Smooth muscle cell of the coronary artery (primary cell): ENCODE measurements around the gene PLGRKT. TPM values are rescaled to one million over a fixed set of nuclear protein-coding genes. Genes with fewer than 3 reads are reported as not detected.

Source experiments
- total RNA-seq: library from RNA; depleted of rRNA; stranded (reverse); fragments of >200 nt; gene quantifications from 2 replicates; pipeline ENCODE4 v1.2.3, GENCODE V29; 2014; ENCODE audit warnings: low replicate concordance

The PLGRKT gene, protein sequence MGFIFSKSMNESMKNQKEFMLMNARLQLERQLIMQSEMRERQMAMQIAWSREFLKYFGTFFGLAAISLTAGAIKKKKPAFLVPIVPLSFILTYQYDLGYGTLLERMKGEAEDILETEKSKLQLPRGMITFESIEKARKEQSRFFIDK
- total RNA-seq = 4.4 and 15.5 TPM in 2 replicates

DNA sequence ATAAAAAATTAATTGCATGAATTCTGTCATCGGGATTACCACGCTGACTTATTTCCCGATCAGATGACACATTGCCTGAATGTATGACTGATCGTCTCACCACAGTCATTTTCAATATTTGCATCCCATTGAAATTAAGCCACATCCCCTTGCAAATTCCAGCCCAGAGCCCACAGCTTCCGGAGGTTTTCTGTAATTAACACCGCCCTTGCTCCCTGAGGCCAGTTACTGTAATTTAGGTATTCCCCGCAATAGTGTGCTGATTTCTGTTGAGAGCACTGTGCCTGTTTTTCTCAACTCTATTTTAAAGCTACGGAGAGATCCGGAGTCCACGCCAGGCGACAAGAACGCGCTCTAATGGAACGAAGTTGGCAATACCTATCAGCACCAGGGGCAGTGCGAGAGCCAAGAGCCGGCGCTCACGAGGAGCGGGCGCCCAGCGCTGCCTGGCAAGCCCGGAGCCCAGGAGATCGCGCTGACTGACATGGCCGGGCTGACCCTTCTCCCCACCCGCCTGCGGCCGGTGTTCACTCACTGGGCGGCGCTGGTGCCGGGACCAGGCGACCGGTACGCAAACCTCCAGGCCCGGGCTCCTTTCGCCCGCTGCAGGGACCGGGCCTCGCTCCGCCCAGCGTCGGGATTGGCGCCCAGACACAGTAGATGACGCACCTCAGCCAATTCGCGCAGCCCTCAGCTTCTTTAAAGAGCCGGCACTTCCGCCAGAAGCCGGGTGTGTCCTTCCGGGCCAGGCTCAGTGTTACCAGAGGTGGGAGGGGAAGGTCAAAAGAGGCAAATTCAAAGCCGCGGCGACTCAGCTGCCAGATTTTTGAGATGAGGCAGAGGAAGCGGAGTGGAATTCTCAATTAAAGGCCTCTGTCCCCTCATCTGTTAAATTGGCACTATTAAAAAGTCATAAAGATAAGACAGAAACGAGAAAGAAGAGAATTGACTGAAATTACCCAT is at the start of gene PLGRKT:
Gene PLGRKT (minus strand): TSS at position 672 of the 963 bp plus-strand sequence. CDS start 5,948 bp downstream, outside the sequence.

DNA sequence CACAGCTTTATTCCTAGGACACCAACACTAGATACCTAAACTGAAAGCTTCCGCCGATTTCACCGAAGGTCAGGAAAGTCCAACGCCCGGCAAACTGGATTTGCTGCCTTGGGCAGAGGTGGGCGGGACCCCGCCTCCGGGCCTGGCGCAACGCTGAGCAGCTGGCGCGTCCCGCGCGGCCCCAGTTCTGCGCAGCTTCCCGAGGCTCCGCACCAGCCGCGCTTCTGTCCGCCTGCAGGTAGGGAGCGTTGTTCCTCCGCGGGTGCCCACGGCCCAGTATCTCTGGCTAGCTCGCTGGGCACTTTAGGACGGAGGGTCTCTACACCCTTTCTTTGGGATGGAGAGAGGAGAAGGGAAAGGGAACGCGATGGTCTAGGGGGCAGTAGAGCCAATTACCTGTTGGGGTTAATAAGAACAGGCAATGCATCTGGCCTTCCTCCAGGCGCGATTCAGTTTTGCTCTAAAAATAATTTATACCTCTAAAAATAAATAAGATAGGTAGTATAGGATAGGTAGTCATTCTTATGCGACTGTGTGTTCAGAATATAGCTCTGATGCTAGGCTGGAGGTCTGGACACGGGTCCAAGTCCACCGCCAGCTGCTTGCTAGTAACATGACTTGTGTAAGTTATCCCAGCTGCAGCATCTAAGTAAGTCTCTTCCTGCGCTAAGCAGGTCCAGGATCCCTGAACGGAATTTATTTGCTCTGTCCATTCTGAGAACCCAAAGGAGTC is 12.8 kb upstream of the PLGRKT start, which contains the start of gene CD274:
Gene CD274 (plus strand): TSS at position 184 of the 733 bp plus-strand sequence. CDS start 5,572 bp downstream, outside the sequence.

DNA sequence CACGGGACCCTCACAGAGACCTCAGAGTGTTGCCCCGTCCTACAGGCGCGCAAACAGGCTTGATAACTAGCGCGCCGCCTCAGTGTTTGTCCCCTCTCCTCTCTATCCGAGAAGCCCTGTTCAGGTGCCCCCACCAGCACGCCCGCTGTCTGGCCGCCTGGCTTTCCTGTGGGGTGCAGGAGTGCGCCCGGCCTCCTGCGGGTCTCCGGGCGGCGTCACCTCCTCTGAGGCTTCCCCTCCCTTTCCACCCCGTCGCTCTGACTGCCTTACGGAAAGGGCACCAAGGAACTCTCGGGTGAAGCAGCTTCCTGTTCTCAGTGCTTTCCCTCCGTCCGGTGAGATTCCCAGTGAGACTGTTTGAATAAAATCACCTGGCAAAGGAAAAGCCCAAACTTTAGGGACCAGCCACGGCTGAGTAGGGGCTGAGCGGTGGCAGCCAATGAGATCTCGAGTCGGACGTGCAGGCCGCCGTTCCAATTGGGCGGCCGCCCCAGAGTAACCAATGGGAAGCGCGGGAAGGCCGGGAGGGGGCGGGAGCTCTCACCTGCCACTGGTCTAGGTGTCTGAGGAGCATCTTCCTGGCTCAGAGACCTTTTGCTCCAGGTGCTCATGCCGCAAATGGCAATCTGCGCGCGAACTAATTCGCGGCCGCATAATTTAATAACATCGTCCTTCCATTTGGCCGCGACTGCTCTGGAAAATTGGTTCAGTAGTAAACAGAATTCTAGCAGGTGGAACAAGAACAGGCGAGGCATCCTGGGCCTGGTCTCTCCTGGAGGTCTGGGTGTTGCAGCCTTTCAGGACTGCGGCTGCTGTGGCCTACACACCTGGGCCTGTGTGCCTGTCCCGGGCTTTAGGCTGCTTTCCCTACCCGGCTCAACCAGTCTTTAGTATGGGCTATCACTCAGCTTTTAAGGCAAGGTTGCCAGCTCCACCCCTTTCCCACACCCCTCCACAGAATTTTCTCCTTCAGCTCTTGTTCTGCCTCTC is 98.4 kb downstream of the PLGRKT start, which contains the start of gene RLN1:
Gene RLN1 (minus strand): TSS at position 885 of the 990 bp plus-strand sequence. CDS start 130 bp downstream, at position 755.

Other genes with a start within 250 kb of the PLGRKT start
- not detected in 2 replicates for gene INSL4, start 206.5 kb downstream of the PLGRKT start, total RNA-seq
- gene RLN2, start 133.2 kb downstream of the PLGRKT start, total RNA-seq = not detected in 2 replicates
- not detected in 2 replicates for gene RLN1, start 98.0 kb downstream of the PLGRKT start, total RNA-seq
- 0.82 and 3.1 TPM in 2 replicates for gene CD274, start 12.6 kb upstream of the PLGRKT start, total RNA-seq
- gene PDCD1LG2, start 72.6 kb upstream of the PLGRKT start, total RNA-seq = 4.3 and 6.6 TPM in 2 replicates
- 33.2 and 43.5 TPM in 2 replicates for gene RIC1, start 191.2 kb upstream of the PLGRKT start, total RNA-seq